ENCODE data around the gene CNIH1. TPM values are rescaled to one million over a fixed set of nuclear protein-coding genes. Genes with fewer than 3 reads are reported as not detected.
A peak's percentile ranks its signal among the peaks of the same experiment; 100 is the strongest.

The CNIH1 gene
- total and polyA plus RNA-seq, 2 of the 13 experiments (the other 11 are each of a cell fraction or from before 2014, with no cell fraction given), result 166 to 421 TPM

GRCh38 chr14:54424479-54424901 lies 16.7 kb downstream of the CNIH1 start (continued):
- TF ChIP-seq PLSCR1 (CRISPR knock-in tag; IDR thresholded peaks at IDR 0.05; ENCODE audit: borderline replicate concordance) (no peak), RFX1 (IDR thresholded peaks at IDR 0.05) (peak; percentile 84), NCOA5 (CRISPR knock-in tag; IDR thresholded peaks at IDR 0.05) (no peak), HOXA3 (CRISPR knock-in tag; IDR thresholded peaks at IDR 0.05) (no peak), ZNF766 (CRISPR knock-in tag; IDR thresholded peaks at IDR 0.05; ENCODE audit: borderline replicate concordance) (no peak), STAG1 (CRISPR knock-in tag; IDR thresholded peaks at IDR 0.05) (no peak), SMARCE1 (IDR thresholded peaks at IDR 0.05; ENCODE audit: borderline replicate concordance) (no peak), TCF7L2 (IDR thresholded peaks at IDR 0.05; ENCODE audit: low read depth, low read length) (no peak), ZBTB14 (CRISPR knock-in tag; IDR thresholded peaks at IDR 0.05) (no peak), ZFP62 (CRISPR knock-in tag; IDR thresholded peaks at IDR 0.05) (no peak), ELK4 (CRISPR knock-in tag; IDR thresholded peaks at IDR 0.05; ENCODE audit: borderline replicate concordance) (no peak), ZNF646 (CRISPR knock-in tag; IDR thresholded peaks at IDR 0.05) (no peak), HNRNPUL1 (IDR thresholded peaks at IDR 0.05; ENCODE audit: low read depth, low read length) (no peak), ZBTB10 (CRISPR knock-in tag; IDR thresholded peaks at IDR 0.05; ENCODE audit: borderline replicate concordance) (no peak), HBP1 (CRISPR knock-in tag; IDR thresholded peaks at IDR 0.05; ENCODE audit: low read depth) (no peak)

Measured in HepG2 (cell line).